Stimulated activated CD8-positive, alpha-beta memory T cell treated with anti-CD3 and anti-CD28 coated beads, Interleukin-7, amount 100 ng/mL, for 1 hour (primary cell): ENCODE measurements around the gene P2RY4.
"Not testable (repeated sequence)": the region's sequence is repeated elsewhere in the genome, so short reads cannot be mapped to it uniquely, and the experiment has no call there.

Experiments used
- DNase-seq, 2 donors: peaks; one replicate each; pipeline ENCODE4 v3.0.0-alpha.2; 2020; ENCODE audit warnings: low read depth in 2 of 2

The P2RY4 gene

GRCh38 chrX:70260104-70260503 lies at the start of gene P2RY4:
Gene P2RY4 (minus strand): TSS chrX:70260204. CDS start chrX:70259624, 580 bp downstream.
- DNase-seq: no peak

GRCh38 chrX:70301716-70302115 lies 41.7 kb upstream of the P2RY4 start:
- no peak for DNase-seq

DNA sequence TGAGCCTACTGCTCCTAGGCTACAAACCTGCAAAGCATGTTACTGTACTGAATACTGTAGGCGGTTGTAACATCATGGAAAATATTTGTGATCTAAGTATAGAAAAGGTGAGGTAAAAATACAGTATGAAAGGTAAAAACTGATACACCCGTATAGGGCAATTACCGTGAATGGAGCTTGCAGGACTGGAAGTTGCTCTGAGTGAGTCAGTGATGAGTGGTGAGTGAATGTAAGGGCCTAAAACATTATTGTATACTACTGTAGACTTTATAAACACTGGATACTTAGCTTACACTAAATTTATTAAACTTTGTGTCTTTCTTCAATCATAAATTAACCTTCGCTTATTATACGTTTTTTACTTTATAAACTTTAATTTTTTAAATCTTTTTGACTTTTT lies 33.6 kb upstream of the P2RY4 start:
- no peak for DNase-seq

- DNase-seq: no peak
Measured at GRCh38 chrX:70292788-70293187, 32.8 kb upstream of the P2RY4 start.

DNA sequence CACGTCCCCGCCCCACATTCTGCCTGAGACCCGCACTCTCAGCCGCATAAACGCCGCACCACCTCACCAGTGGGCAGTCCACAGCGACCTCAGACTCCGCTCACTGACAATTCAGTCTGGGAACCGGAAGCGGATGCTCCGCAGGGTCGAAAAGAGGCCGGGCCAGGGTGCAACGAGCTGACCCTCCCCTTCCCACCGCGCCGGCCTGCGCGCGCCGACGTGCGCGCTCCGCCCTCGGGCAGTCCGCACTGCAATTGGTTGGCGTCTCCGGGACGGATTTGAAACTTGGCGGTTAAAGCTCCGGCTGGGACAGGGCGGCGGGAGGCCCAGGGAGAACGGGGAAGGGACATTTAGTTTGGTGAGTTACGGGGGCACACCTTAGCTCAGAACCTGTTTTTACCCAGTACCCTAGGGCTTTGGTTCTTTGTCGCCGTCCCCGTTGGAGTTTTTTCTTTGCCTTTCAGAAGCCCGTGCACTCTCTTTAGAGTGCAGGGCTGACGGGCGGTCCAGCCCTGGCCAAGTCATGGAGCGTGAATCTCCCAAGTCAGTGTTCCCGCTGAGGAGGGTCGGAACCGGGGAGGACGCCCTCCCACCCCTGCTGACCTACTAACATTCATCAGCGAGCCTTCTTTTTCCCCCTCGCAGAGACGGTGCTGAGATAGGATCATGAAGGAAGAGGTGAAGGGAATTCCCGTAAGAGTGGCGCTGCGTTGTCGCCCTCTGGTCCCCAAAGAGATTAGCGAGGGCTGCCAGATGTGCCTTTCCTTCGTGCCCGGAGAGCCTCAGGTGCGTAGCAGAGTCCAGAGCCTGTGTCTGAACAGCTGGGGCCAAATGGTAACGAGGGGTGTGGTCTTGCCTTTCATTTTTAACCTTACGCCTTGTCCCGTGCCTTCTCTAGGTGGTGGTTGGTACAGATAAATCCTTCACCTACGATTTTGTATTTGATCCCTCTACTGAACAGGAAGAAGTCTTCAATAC lies 30.1 kb upstream of the P2RY4 start, which contains the start of the genes KIF4A and PDZD11:
KIF4A (plus strand) TSS at position 312 of the 978 bp plus-strand sequence; CDS start at position 667, 355 bp downstream.
PDZD11 (minus strand) TSS at position 135 of the 978 bp plus-strand sequence. CDS start 586 bp downstream, outside the sequence.
- DNase-seq: peak; percentile 54

DNA sequence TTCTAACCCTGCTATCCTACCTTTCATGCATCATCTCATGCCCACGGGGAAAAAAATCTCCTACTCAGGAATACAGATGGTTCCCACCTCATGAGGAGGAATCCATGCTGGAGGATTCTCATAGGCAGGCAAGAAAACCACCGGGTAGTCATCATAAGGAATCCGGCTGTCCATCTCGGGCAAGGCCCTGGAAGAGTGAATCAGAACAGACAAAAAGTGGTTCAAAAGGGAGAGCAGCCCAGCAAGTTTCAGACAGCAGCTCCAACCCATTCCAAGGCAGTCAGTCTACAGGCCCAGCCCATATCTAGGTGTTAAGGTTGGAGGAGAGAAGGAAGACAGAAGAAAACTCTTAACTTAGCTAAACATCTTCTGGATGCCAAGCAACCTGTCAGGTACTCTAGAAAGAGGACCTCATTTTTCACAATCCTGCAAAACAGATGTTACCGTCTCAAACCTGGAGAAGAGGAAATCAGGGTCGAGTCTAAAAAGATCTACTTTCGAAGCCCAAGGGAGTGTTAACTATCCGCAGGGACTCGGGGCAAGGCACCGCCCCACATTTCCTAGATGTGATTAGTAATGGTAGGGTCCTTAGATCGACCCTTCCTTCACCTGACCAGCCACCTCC lies 29.3 kb upstream of the P2RY4 start:
- no peak for DNase-seq

DNA sequence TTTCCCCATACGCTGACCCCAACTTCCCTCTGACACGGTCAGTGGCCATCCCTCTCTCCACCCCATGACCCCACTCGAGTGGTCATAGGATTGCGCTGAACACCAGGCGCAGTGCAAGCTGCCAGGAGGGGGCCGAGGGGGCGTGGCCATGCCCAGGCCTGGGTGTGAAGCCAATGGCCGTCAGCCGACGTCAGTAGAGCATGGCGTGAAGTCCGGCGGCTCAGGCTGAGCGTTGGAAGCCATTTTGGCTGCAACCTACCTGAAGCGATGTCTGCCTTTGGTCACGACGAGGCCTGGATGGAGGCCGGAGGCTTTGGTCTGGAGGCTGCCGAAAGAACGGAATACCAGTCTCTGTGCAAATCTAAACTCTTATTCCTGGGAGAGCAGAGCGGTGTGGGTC lies 21.9 kb upstream of the P2RY4 start, which contains the start of gene RAB41:
RAB41 (plus strand) TSS at position 222 of the 400 bp plus-strand sequence; CDS start at position 268, 46 bp downstream.
- DNase-seq: no peak

- no peak for DNase-seq
Measured at GRCh38 chrX:70280573-70280972, 20.6 kb upstream of the P2RY4 start.

DNA sequence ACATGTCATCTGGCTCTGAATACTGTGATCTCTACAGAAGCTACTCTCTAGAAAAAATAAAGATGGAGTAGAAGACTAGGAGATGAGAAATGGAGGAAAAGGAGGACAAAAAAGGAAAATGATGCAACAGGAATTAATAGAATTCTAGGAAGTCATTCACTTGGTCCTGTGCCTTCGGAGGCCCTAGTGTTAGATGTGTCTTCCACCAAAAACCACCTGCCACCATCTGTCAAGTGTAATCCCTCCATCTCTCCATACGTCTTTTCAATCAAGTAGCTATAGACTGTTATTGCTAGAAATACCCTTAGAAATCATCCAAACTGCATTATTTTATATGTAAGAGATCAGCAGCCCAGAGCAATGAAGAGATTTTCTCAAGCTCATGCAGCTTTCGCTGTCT lies 19.1 kb upstream of the P2RY4 start:
- DNase-seq: no peak

DNA sequence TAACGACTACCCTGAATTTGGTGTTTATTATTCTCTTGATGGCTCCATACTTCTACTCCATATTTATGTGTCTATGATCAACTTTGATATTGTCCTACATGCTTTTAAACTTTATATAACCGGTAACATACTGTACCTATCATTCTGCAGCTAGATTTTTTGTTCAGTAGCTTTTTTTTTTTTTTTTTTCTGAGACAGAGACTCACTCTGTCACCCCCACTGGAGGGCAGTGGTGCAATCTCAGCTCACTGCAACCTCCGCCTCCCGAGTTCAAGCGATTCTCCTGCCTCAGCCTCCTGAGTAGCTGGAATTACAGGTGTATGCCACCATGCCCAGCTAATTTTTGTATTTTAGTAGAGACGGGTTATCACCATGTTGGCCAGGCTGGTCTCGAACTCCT lies 14.0 kb upstream of the P2RY4 start:
- DNase-seq: not testable (repeated sequence)

DNA sequence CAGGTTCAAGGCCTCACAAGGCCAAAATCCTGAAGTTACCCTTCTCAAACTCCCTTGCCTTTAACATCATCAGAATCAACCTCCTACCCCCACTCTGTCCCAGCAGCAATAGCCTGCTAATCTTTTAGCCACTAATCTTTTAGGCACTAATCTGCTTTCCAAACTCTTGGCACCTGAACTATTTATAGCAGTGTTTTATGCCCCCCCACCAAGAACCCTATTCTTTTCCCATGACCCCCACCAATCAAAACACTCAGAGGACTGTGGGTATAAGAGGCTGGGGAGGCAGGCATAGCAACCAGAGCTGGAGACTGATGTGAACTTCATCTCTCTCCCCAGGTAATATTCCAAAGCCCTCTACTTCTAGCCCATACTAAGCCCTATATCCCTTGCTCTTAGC lies 8.0 kb upstream of the P2RY4 start, which contains the start of gene ARR3:
ARR3 (plus strand) TSS at position 301 of the 400 bp plus-strand sequence. CDS start 1,052 bp downstream, outside the sequence.
- no peak for DNase-seq

DNA sequence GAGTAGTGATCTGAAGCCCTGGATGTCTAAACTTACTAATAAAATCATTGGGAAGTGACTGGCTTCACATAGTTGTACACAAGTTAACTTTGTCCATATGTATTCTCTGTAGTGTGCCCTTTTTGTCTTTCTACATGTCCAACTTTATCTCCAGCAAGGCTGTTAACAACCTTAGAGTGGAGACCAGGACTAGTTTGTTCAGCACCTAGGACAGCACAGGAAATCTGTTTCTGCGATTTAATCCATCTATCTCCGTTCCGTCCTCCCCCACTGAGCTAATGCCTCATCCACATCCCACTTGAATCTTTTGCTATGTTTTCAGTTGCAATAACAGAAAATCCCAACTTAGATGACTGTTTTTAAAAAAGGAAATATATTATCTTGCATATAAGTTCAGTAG lies 4.8 kb upstream of the P2RY4 start:
- DNase-seq: no peak

DNA sequence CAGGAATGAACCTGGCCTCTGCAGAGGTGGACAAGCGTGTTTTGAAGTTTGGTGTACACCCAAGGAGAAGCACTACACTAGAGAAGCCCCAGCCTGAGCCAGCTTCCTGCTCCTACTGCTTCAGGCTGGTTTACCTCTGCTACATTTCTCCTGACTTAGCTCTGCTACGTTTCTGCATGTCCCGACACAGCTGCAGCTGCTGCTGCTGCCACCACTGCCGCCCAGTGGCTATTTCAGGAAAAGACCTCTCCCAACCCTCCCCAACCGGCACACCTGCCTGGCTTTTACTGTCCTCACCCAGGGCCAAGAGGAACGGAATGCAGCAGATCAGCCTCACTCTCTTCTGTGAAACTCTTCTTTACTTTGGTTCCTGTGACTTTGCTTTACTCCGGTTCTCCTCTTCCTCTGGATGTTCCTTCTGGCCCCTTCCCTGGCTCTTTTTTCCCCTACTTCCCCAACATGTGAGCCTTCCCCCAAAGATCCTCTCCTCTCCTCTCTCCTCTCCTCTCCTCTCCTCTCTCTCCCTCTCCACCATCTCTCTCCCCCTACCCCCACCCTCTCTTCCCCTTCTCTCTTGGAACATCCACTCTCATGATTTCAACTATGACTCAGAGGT lies 3.1 kb upstream of the P2RY4 start:
- no peak for DNase-seq

DNA sequence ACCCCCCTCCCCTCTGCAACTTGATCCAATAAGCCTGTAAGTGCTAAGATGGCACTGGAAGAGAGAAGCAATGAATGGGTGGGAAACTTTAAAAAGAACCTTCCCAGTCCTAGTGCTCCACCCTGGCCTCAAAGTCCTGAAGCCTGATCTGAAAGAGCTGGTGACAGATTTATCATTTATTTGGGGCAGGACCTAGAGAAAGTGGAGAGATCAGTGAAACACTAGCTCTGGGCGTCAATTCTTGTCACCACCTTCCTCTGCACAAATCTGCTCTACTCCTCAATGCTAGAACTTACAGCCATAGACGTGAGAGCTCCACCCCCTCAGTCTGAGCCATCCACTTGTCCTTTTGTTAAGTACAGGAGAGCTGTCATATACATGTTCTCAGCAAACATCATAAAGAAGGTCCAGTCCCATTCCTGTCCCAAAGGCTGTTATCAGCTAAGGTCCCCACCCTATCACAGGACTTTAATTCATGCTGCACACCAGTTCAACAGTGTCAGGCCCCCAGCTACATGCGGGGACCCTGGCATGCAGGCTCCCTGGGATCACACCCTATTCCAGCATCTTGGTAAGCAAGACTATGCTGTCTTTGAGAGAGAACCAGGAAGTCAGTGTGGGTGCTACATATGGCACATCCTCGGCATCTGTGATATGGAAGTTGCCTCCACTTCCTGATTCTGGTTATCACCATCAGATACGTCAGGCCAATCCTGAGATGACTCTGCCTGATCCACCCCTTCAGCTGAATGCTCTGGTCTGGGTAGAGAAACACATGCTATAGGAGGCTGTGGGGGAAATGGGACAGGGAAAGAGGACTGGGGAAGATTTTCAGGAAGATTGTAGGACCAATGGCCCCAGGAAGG lies 2.3 kb downstream of the P2RY4 start:
- DNase-seq: no peak

DNA sequence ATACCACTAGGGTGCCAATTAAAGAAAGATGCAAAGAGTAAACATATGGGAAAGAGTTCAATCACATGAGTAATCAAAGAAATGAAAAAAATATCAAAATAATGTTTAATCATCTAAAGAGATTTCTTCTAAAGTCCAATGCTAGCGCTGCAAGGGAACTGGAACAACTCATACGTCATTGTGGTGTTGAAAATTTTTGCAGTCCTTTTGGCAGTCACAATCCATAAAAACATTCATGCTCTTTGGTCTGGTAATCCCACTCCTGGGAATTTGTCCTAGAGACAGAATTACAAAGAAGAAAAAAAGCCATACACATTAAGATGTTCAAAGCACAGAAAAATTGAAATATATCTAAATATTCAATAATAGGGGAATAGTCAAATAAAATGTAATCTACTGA lies 4.6 kb downstream of the P2RY4 start:
- DNase-seq: no peak

- DNase-seq: no peak
Measured at GRCh38 chrX:70254909-70255308, 5.1 kb downstream of the P2RY4 start.

GRCh38 chrX:70254063-70254400 lies 6.0 kb downstream of the P2RY4 start:
- no peak for DNase-seq

- no peak for DNase-seq
Measured at GRCh38 chrX:70253377-70254062, 6.5 kb downstream of the P2RY4 start.

DNA sequence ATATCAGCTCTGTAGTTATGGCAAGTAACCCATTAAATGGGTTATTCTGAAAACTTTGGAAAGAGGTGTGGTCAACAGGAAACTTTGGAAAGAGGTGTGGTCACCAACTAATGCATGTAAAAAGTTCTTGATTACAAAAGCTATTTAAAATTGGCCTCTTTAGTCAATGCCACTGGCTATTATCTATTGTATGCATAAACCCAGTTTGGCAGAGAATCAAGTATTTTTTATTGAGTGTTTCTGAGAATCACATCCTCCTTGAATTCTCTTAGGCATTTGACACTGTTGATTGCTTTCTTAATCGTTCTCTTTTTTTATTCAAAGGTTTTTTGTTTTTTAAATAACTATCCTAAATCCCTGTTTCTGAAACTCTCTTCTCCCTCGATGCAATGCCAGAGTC lies 7.5 kb downstream of the P2RY4 start:
- no peak for DNase-seq

DNA sequence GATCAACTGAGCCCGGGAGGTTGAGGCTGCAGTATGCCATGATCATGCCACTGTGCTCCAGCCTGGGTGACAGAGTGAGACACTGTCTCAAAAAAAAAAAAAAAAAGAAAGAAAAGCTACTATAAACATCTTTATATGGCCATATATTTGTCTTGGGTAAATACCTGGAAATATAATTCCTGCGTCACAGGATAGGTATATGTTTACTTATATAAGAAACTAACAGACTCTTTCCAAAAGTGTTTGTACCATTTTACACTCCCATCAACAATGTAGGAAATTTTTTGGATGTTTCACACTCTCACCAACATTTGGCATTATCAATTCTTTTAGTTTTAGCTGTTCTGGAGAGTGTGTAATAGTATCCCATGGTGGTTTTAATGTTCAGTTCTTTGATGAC lies 12.8 kb downstream of the P2RY4 start:
- DNase-seq: no peak

GRCh38 chrX:70244881-70245280 lies 15.1 kb downstream of the P2RY4 start:
- no peak for DNase-seq
